Breast epithelium (tissue), 4 donors: ENCODE results near the gene CDHR3. TPM values are rescaled to one million over a fixed set of nuclear protein-coding genes. Genes with fewer than 3 reads are reported as not detected.

ENCODE experiments used
- DNase-seq, 2 donors: peaks; one replicate each; pipeline ENCODE4 v3.0.0-alpha.2; 2019; ENCODE audit warnings: low spot score in 2 of 2
- H3K27ac ChIP-seq, 2 donors: fragments of 200-600 bp; sonication (generic) in 1 of 2; one replicate each; pipeline ENCODE4 v1.5.1; 2016 to 2019; ENCODE audit warnings: mild to moderate bottlenecking in 1 of 2
- H3K27me3 ChIP-seq, 2 donors: fragments of 200-600 bp; sonication (generic) in 1 of 2; one replicate each; pipeline versions ENCODE4 v1.5.1 to v1.6.0; 2017 to 2019; ENCODE audit warnings: control low read depth in 1 of 2, mild to moderate bottlenecking in 1 of 2
- H3K36me3 ChIP-seq: fragments of 200-600 bp; one replicate; pipeline ENCODE4 v1.5.1; 2019
- H3K4me1 ChIP-seq, 2 donors: fragments of 200-600 bp; sonication (generic); one replicate each; pipeline ENCODE4 v1.5.1; 2016 to 2019; ENCODE audit warnings: control low read depth in 1 of 2
- H3K4me3 ChIP-seq, 3 donors: fragments of 200-600 bp; sonication (generic); 1 replicate in 2 of 3; 2 replicates in 1 of 3; pipeline ENCODE4 v1.5.1; 2016 to 2019; ENCODE audit warnings: mild to moderate bottlenecking in 3 of 3, moderate library complexity in 2 of 3
- H3K9me3 ChIP-seq, 2 donors: fragments of 200-600 bp; sonication (generic) in 1 of 2; one replicate each; pipeline ENCODE4 v1.5.1; 2016 to 2019; ENCODE audit warnings: control low read depth in 1 of 2
- POLR2A ChIP-seq: fragments of 450-650 bp; IDR thresholded peaks from one replicate; pipeline ENCODE4 v1.6.1; 2016; ENCODE audit warnings: antibody characterized with exemption, mild to moderate bottlenecking, moderate library complexity
- POLR2AphosphoS5 ChIP-seq, 3 donors: sonication (generic); formaldehyde crosslinking; IDR thresholded peaks; one replicate each; pipeline ENCODE4 v1.6.1; 2017; ENCODE audit warnings: antibody characterized with exemption in 3 of 3
- intact Hi-C: fragments of 100-400 bp; cut with DNase I; formaldehyde crosslinking; loops from one replicate; pipeline ENCODE4 v1.15.1; 2023; ENCODE audit warnings: low total_unique reads
- total RNA-seq, 3 donors: library from RNA; depleted of rRNA; stranded (reverse); fragments of >200 nt; gene quantifications; one replicate each; pipeline ENCODE4 v1.1.0, GENCODE V29; 2016
- TF ChIP-seq, protein P1 (sequence below), 3 donors: fragments of 450-650 bp; IDR thresholded peaks; one replicate each; pipeline ENCODE4 v1.5.1; 2016 to 2017; ENCODE audit warnings: antibody characterized with exemption in 3 of 3, mild to moderate bottlenecking in 3 of 3, moderate library complexity in 3 of 3

Gene CDHR3
- total RNA-seq, 3 donors from 2014 or later = 4.6 to 8.8 (median 6.4) TPM

GRCh38 chr7:106068538-106068961 is 105.5 kb downstream of the CDHR3 start:
- intact Hi-C loops = loop anchor here (2.0 kb wide), 1 partner anchor 44 kb away; the partner anchor contains the start of gene SYPL1
- H3K27me3 ChIP-seq = no peaks in the 10 kb centered on the region
- no peak for TF ChIP-seq POLR2AphosphoS5 (IDR thresholded peaks at IDR 0.05)
- TF ChIP-seq, protein P1, sequence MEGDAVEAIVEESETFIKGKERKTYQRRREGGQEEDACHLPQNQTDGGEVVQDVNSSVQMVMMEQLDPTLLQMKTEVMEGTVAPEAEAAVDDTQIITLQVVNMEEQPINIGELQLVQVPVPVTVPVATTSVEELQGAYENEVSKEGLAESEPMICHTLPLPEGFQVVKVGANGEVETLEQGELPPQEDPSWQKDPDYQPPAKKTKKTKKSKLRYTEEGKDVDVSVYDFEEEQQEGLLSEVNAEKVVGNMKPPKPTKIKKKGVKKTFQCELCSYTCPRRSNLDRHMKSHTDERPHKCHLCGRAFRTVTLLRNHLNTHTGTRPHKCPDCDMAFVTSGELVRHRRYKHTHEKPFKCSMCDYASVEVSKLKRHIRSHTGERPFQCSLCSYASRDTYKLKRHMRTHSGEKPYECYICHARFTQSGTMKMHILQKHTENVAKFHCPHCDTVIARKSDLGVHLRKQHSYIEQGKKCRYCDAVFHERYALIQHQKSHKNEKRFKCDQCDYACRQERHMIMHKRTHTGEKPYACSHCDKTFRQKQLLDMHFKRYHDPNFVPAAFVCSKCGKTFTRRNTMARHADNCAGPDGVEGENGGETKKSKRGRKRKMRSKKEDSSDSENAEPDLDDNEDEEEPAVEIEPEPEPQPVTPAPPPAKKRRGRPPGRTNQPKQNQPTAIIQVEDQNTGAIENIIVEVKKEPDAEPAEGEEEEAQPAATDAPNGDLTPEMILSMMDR (IDR thresholded peaks at IDR 0.05) = no peak
- TF ChIP-seq POLR2A = no peak
- H3K27ac ChIP-seq = peak overlapping the region; percentile 71 to 89
- H3K4me3 ChIP-seq = no peak overlapping the region
- peaks cover 2 to 6% of the 10 kb centered on the region in 2 donors for H3K4me1 ChIP-seq
- H3K9me3 ChIP-seq = no peaks in the 10 kb centered on the region
- H3K36me3 ChIP-seq = no peaks in the 10 kb centered on the region
- no peak for DNase-seq

- no peaks in the 10 kb centered on the region for H3K9me3 ChIP-seq
- no peaks in the 10 kb centered on the region for H3K27me3 ChIP-seq
- intact Hi-C loops = loop anchor here (2.0 kb wide), 1 partner anchor 44 kb away; the partner anchor contains the start of gene SYPL1
- H3K36me3 ChIP-seq = no peaks in the 10 kb centered on the region
- no peak overlapping the region for H3K4me3 ChIP-seq
- TF ChIP-seq POLR2A (no peak), POLR2AphosphoS5 (IDR thresholded peaks at IDR 0.05) (peak in 1 of 3 donors; percentile 13)
- no peak for DNase-seq
- H3K4me1 ChIP-seq = peaks cover 2 to 6% of the 10 kb centered on the region in 2 donors
- peak overlapping the region; percentile 71 to 89 for H3K27ac ChIP-seq
These were observed 105.9 kb downstream of the CDHR3 start for GRCh38 chr7:106068986-106069385.

- intact Hi-C loops = loop anchor here (2.0 kb wide), 1 partner anchor 43 kb away; the partner anchor contains the start of gene SYPL1
- Histone ChIP-seq H3K27me3 (no peaks in the 10 kb centered on the region), H3K27ac (peak overlapping the region; percentile 71 to 89), H3K4me3 (no peak overlapping the region), H3K36me3 (no peaks in the 10 kb centered on the region), H3K4me1 (peaks cover under 1 to 2% of the 10 kb centered on the region in 2 donors), H3K9me3 (no peaks in the 10 kb centered on the region)
- TF ChIP-seq, protein P1 (IDR thresholded peaks at IDR 0.05) = no peak
- TF ChIP-seq POLR2A (no peak), POLR2AphosphoS5 (IDR thresholded peaks at IDR 0.05) (no peak)
- no peak for DNase-seq
These were observed 106.6 kb downstream of the CDHR3 start for GRCh38 chr7:106069471-106070200.

DNA sequence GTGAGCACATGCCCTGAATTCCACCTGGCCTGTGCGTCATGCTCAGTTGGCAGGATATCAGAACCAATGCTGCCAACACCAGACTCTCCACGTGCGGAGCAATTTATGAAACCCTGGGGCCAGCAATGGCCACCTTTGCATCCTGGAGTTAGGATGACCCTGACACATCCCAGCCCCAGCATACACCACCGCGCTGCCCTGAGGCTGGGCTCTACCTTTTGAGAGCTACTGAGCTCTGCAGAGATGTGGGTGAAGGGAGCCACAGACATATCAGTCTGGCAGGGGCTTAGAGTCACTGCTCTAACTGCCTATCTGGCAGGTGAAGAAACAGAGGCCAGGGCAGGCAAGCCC is 107.1 kb downstream of the CDHR3 start:
- intact Hi-C loops = no loop called here
- H3K27ac ChIP-seq = peak overlapping the region; percentile 71 to 89

GRCh38 chr7:106070567-106071254 is 107.6 kb downstream of the CDHR3 start:
- Histone ChIP-seq H3K4me1 (peaks cover 0 to 2% of the 10 kb centered on the region in 2 donors), H3K27me3 (no peaks in the 10 kb centered on the region), H3K9me3 (no peaks in the 10 kb centered on the region), H3K4me3 (no peak overlapping the region), H3K36me3 (no peaks in the 10 kb centered on the region), H3K27ac (peak overlapping the region; percentile 88 to 89)
- intact Hi-C loops = no loop called here
- TF ChIP-seq POLR2A = no peak
- TF ChIP-seq, protein P1 (IDR thresholded peaks at IDR 0.05) = no peak
- TF ChIP-seq POLR2AphosphoS5 (IDR thresholded peaks at IDR 0.05) = no peak
- no peak for DNase-seq

More for the DNA sequence above, 107.1 kb downstream of the CDHR3 start:
- Histone ChIP-seq H3K36me3 (no peaks in the 10 kb centered on the region), H3K27me3 (no peaks in the 10 kb centered on the region), H3K9me3 (no peaks in the 10 kb centered on the region), H3K4me3 (no peak overlapping the region), H3K4me1 (peaks cover 0 to 2% of the 10 kb centered on the region in 2 donors)
- DNase-seq = peak; percentile 79 to 83
- peak in 2 of 3 donors; percentile 53 to 62 for TF ChIP-seq POLR2AphosphoS5 (IDR thresholded peaks at IDR 0.05)
- no peak for TF ChIP-seq POLR2A
